ENCODE data around the gene GGCT.

GRCh38 chr7:30448461-30449189 is 56.0 kb downstream of the GGCT start:
- TF ChIP-seq CTCF (IDR thresholded peaks at IDR 0.05) (no peak), POLR2A (IDR thresholded peaks at IDR 0.05) (no peak)

Measured in testis (tissue), 2 donors.